Left lung (tissue), 10 donors: ENCODE data around the gene GSTM4. TPM values are rescaled to one million over a fixed set of nuclear protein-coding genes. Genes with fewer than 3 reads are reported as not detected.

Experiments
- ATAC-seq: fragments of 200-7000 bp; cut with Tn5 transposase; one replicate; pipeline ENCODE4 v1.9.1; 2020; ENCODE audit warnings: moderate library complexity
- DNase-seq, 4 donors: peaks; one replicate each; pipeline ENCODE4 v3.0.0-alpha.2; 2013 to 2020
- H3K27ac ChIP-seq, 2 donors: fragments of 200-600 bp; sonication (generic) in 1 of 2; one replicate each; pipeline versions ENCODE4 v1.5.0 to v1.8.0; 2020 to 2021
- H3K27me3 ChIP-seq, 2 donors: fragments of 200-600 bp; sonication (generic) in 1 of 2; one replicate each; pipeline versions ENCODE4 v1.5.0 to v1.8.0; 2020 to 2021
- H3K36me3 ChIP-seq, 2 donors: fragments of 200-600 bp; sonication (generic) in 1 of 2; one replicate each; pipeline versions ENCODE4 v1.5.0 to v1.8.0; 2020 to 2021
- H3K4me1 ChIP-seq, 2 donors: fragments of 200-600 bp; one replicate each; pipeline ENCODE4 v1.8.0; 2021
- H3K4me3 ChIP-seq, 2 donors: fragments of 200-600 bp; sonication (generic) in 1 of 2; one replicate each; pipeline versions ENCODE4 v1.5.0 to v1.8.0; 2020 to 2021; ENCODE audit warnings: mild to moderate bottlenecking in 1 of 2
- H3K9me3 ChIP-seq, 2 donors: fragments of 200-600 bp; sonication (generic) in 1 of 2; one replicate each; pipeline versions ENCODE4 v1.5.0 to v1.8.0; 2020 to 2021
- intact Hi-C, 2 donors: fragments of 100-400 bp; cut with DNase I; formaldehyde crosslinking; loops; one replicate each; pipeline versions ENCODE4 v1.11.2 to v1.14.2; 2022
- polyA plus RNA-seq, 6 donors: library from polyadenylated mRNA; unstranded; fragments of 120-200 nt; gene quantifications; one replicate each; pipeline ENCODE4 v1.2.1, GENCODE V29; 2013; ENCODE audit not compliant: insufficient read length in 6 of 6
- total RNA-seq, 2 donors: library from RNA; stranded (reverse); fragmentation: NEBNext Ultra II Directional; extraction: Animal tissue kit (Norgen Biotek cat#: 25700); gene quantifications; one replicate each; pipeline ENCODE4 v1.2.1, GENCODE V29; 2021
- TF ChIP-seq, protein P1 (sequence below), 2 donors: fragments of 200-600 bp; sonication (generic) in 1 of 2; IDR thresholded peaks; one replicate each; pipeline versions ENCODE4 v1.5.0 to v1.8.0; 2021; ENCODE audit warnings: antibody characterized with exemption in 2 of 2
- donor health status: DM: no; HTN: yes; CAD: no.
- donor health status: DM: no; HTN: no; CAD: no.

The GSTM4 gene
- total and polyA plus RNA-seq, 8 donors: 20.2 to 37.2 (median 28.9) TPM

DNA sequence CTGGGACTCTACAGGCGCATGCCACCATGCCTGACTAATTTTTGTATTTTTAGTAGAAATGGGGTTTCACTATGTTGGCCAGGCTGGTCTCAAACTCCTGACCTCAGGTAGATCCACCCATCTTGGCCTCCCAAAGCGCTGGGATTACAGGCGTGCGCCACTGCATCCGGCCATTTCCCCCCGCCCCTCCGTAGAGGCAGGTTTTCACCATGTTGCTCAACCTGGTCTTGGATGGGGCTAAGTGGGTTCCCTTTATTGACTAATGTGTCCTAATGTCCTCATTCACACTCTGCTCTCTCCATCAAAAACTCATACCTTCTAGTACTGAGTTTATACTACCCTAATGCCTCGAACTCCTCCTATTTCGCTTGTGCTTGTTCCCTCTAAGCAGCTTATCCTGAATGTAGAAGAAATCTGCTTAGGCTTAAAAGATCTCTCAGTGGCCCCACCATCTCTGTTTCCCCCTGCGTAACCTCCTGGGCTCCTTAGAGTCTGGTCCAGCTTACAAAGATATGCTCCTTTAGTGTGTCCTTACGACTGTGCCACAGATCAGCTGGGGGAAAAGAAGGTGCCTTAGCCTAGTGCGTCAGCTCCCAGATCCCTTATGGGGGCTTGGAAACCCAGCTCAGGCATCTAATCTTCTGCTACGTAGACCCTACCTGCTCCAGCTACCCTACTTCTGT is 44.5 kb upstream of the GSTM4 start:
- Histone ChIP-seq H3K4me3 (no peak overlapping the region), H3K9me3 (no peaks in the 10 kb centered on the region), H3K4me1 (peaks cover 0 to 24% of the 10 kb centered on the region in 2 donors), H3K36me3 (no peaks in the 10 kb centered on the region), H3K27me3 (no peaks in the 10 kb centered on the region), H3K27ac (no peak overlapping the region)
- DNase-seq: no peak
- TF ChIP-seq, protein P1, sequence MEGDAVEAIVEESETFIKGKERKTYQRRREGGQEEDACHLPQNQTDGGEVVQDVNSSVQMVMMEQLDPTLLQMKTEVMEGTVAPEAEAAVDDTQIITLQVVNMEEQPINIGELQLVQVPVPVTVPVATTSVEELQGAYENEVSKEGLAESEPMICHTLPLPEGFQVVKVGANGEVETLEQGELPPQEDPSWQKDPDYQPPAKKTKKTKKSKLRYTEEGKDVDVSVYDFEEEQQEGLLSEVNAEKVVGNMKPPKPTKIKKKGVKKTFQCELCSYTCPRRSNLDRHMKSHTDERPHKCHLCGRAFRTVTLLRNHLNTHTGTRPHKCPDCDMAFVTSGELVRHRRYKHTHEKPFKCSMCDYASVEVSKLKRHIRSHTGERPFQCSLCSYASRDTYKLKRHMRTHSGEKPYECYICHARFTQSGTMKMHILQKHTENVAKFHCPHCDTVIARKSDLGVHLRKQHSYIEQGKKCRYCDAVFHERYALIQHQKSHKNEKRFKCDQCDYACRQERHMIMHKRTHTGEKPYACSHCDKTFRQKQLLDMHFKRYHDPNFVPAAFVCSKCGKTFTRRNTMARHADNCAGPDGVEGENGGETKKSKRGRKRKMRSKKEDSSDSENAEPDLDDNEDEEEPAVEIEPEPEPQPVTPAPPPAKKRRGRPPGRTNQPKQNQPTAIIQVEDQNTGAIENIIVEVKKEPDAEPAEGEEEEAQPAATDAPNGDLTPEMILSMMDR (IDR thresholded peaks at IDR 0.05): no peak
- intact Hi-C loops: no loop called here
- ATAC-seq: no peak

DNA sequence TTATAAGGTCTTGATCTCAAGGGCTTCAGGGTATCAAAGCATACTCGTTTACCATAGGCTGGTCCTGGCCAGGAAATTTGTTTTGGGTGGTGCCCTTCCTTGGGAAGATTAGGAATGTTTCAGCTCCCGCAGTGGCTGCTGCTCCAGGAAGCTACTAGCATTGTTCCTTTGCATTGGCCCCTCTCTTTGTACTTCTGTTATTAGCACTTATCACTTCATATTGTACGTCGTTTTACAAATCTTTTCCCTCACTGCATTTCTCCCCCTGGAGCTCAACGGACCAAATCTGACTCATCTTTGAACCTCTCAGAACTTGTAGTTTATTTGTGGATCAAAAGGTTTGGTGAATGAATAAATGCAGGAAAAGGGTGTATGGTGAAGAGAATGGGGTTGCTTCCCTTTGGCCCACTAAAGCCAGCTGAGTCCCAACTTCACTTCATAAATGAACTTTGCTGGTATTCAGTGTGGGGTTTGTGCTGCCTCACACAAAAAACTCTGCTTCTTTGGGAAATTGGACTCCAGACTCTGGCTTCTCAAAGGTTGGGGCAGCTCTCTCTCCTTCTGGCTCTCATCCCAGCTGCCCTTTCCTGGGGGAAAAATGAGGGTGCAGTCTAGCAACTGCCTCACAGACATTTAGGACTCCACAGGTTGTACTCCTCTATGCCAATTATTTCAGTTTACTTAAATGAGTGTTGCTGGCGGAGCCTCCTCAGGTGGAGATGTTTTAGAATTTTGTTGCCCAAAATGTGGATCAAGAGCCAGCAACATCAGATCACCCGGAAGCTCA is 42.3 kb upstream of the GSTM4 start:
- DNase-seq (no peak), ATAC-seq (no peak)
- Histone ChIP-seq H3K27ac (peak overlapping the region in 1 of 2 donors; percentile 30), H3K36me3 (no peaks in the 10 kb centered on the region), H3K4me3 (no peak overlapping the region), H3K27me3 (no peaks in the 10 kb centered on the region), H3K4me1 (peaks cover 7 to 45% of the 10 kb centered on the region in 2 donors), H3K9me3 (no peaks in the 10 kb centered on the region)
- TF ChIP-seq, protein P1 (IDR thresholded peaks at IDR 0.05): no peak
- intact Hi-C loops: no loop called here

DNA sequence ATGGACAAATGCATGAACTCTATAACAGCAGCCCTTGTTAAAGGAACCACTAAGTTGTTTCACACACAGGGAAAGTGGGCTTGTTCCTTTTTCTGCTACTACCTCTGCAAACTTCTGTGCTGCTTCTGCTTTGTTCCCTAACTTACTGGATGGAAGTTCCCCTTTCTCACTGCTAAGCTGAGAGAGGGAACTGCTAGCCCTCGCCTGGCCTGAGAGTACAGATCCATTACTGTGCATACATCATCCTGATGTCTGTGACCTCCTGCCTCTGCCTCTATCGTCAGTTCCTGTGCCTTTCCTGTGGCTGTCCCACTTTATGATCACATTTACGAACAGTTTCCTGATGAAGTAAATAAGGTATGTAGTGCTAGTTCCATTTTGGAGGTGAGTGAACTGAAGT is 40.0 kb upstream of the GSTM4 start:
- Histone ChIP-seq H3K9me3 (no peaks in the 10 kb centered on the region), H3K27ac (peak overlapping the region; percentile 67 to 95), H3K4me1 (peaks cover 13 to 57% of the 10 kb centered on the region in 2 donors), H3K4me3 (no peak overlapping the region), H3K36me3 (no peaks in the 10 kb centered on the region), H3K27me3 (no peaks in the 10 kb centered on the region)
- DNase-seq (peak in 1 of 4 donors; percentile 76), ATAC-seq (peak; percentile 27)
- intact Hi-C loops: no loop called here
- TF ChIP-seq, protein P1 (IDR thresholded peaks at IDR 0.05): no peak

DNA sequence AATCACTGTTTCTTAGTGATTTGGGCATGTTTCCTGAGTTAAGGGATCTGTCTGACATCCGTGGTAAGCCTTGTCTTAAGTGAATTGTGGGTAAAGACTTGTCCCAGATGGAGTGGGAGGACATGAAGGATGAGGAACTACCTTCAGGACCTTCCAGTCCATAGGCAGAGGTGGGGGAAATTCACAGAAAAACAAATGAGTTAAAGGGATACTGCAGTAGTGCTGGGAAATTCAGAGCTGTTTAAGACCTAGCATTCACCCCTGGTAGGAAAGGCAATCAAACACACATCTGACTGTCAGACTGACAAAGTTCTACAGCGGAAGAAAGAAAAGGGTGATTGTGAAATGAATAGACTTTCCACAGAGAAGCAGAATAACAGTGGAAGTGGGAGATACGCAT is 39.5 kb upstream of the GSTM4 start:
- H3K4me1 ChIP-seq: peaks cover 15 to 61% of the 10 kb centered on the region in 2 donors
- H3K36me3 ChIP-seq: no peaks in the 10 kb centered on the region
- intact Hi-C loops: no loop called here
- TF ChIP-seq, protein P1 (IDR thresholded peaks at IDR 0.05): no peak
- H3K4me3 ChIP-seq: no peak overlapping the region
- ATAC-seq (no peak), DNase-seq (no peak)
- peak overlapping the region; percentile 67 to 95 for H3K27ac ChIP-seq
- H3K27me3 ChIP-seq: no peaks in the 10 kb centered on the region
- H3K9me3 ChIP-seq: no peaks in the 10 kb centered on the region

DNA sequence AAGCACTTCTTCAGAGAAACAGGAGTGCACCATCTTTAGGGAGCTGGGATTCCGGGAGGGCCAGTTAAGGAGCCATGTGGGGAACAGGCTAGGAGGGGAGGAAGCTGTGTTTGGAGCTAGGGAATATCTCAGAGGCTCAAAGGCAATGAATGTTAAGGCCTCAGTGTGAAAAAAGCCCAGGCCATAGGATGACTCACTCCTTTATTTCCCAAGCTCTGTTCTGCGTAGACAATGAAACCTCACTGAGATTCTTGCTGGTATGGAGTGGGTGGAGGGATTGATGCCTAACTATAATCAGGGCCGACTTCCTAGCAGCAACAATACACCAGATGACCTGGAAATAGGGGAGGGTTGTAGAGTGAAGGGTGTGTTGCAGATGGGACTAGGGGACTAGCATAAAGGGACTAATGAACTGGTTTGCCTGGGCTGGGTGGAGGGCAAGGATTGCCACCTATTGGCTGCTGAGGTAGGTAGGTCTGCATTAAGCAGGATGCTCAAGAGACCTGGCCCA is 38.6 kb upstream of the GSTM4 start:
- H3K36me3 ChIP-seq: no peaks in the 10 kb centered on the region
- DNase-seq (no peak), ATAC-seq (peak; percentile 8)
- H3K4me1 ChIP-seq: peaks cover 17 to 67% of the 10 kb centered on the region in 2 donors
- intact Hi-C loops: no loop called here
- H3K9me3 ChIP-seq: no peaks in the 10 kb centered on the region
- no peaks in the 10 kb centered on the region for H3K27me3 ChIP-seq
- no peak overlapping the region for H3K4me3 ChIP-seq
- TF ChIP-seq, protein P1 (IDR thresholded peaks at IDR 0.05): no peak
- H3K27ac ChIP-seq: peak overlapping the region; percentile 67 to 95
